Activated T-cell treated with anti-CD3 and anti-CD28 coated beads, Interleukin-2, amount 50 U/mL, for 1 hour (primary cell): Measurements from ENCODE around the gene ZNRF4.
"Not testable (repeated sequence)": the region's sequence is repeated elsewhere in the genome, so short reads cannot be mapped to it uniquely, and the experiment has no call there.

Experiments
- DNase-seq: peaks from one replicate; pipeline ENCODE4 v3.0.0-alpha.2; 2020

ZNRF4 gene

DNA sequence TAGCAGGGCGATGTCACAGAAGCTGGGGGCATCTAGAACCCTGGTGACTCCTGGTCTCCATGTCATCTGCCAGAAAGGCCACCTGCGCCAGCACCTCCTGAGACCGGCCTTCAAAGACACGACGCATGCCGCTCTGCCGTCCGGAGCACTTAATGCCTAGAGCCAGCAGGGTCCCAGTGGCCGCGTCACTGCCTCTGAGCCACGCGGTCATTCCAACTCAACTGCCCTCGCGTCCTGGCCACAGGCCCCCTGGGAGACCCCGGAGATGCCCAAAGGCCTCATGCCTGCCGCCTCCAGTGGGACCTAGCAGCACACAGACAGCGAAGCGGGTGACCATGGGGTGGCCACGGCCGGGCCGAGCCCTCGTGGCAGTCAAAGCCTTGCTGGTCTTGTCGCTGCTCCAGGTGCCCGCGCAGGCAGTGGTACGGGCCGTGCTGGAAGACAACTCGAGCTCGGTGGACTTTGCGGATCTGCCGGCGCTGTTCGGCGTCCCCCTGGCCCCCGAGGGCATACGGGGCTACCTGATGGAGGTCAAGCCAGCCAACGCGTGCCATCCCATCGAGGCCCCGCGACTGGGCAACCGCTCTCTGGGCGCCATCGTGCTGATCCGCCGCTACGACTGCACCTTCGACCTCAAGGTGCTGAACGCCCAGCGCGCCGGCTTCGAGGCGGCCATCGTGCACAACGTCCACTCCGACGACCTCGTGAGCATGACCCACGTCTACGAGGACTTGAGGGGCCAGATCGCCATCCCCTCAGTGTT is at the start of gene ZNRF4:
ZNRF4 (plus strand) TSS at position 51 of the 763 bp plus-strand sequence; CDS start at position 126, 75 bp downstream.
- no peak for DNase-seq

- not testable (repeated sequence) for DNase-seq
Measured at GRCh38 chr19:5406198-5406597, 49.0 kb upstream of the ZNRF4 start.

DNA sequence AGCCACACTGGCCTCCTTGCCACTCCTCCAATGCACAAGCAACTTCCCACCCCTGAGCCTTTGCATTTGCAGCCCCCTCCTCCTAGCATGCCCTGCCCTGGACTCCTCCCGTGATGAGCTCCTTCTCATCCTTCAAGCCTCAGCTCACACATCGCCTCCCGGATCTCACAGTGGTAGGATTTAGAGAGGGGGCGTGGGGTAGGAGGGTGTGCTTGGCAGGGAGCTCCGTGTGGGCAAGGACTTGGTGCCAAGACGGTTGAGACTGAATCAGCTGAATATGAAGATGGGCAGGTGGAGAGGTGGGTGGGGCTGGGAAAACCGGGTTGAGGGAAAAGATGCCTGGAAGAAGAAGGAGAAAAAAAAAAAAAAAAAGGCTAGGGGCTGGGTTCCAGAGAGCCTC is 48.4 kb upstream of the ZNRF4 start:
- no peak for DNase-seq

DNA sequence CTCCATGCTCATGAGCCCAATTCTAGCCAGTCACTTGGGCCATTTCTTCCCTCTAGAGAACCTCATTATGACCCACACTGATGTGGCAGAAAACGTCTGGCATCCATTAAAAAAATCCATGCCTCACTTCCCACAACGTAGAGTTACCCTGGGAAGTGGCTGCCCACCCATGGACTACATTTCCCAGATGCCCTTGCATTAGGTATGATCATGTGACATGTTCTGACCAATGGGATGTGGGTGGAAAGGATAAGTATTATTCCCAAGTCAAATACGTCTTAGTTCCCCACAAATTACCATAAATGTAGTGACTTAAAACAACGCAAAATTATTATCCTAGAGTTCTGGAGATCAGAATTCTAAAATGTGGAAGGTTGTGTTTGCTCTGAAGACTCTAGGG is 47.9 kb upstream of the ZNRF4 start:
- no peak for DNase-seq

- no peak for DNase-seq
Measured at GRCh38 chr19:5417495-5418436, 37.5 kb upstream of the ZNRF4 start.

- DNase-seq, result no peak
Measured at GRCh38 chr19:5418677-5419076, 36.5 kb upstream of the ZNRF4 start.

DNA sequence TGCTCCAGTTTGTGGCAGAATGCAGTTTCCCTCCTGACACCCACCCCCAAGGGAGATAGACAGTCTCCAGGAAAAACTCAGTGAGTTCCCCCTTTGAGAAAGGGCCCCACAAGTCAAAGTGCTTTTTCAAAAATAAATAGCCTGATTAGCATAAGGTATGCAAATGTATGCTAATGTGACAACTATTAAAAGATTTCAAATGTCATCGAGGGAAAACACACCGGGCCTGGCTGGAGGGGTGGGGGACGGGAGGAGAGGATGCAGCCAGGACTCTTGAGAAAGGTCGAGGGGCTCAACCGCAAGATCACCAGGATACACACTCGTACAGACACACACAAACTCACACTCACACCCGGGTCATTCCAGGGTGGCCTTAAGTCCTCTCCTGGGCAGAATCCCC is 34.3 kb upstream of the ZNRF4 start:
- no peak for DNase-seq

GRCh38 chr19:5423567-5424125 is 31.6 kb upstream of the ZNRF4 start:
- no peak for DNase-seq

DNA sequence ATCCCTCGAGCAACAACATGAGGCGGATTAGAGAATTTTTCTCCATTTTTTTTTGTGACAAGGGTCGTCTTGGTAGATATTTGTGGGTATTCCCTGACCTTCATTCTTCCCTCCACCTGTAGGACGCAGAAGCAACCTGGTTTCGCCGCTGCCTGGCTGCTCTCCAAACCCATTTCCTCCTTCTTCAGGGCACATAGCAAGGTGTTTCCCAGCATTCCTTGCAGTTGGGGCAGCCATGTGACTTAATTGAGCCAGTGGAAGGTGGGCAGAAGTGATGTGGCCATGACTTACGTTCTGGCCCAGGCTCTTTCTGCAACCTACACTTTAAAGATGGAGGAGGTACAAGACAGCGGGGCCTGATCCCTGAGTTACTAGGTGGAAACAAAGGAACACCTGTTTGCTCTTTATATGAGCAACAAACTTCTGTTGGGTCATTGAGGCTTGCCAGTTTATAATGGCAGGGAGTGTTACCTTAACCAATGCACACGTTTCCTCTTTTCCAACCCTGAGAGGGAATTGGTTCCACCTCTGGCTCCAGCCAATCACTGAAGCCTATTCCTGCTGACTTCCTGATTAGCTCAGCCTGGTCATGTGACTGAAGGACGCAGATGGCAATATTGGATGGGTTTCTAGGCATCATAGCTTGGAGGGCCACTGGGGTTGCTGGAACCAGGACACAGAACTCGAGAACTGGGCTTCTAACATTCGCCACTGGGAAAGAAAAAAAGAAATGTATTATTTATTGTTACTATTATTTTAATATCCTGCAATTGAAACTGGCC is 30.8 kb upstream of the ZNRF4 start:
- DNase-seq, result no peak

GRCh38 chr19:5425260-5425659 is 30.0 kb upstream of the ZNRF4 start:
- DNase-seq, result no peak

- DNase-seq, result no peak
Measured at GRCh38 chr19:5430237-5430636, 25.0 kb upstream of the ZNRF4 start.

DNA sequence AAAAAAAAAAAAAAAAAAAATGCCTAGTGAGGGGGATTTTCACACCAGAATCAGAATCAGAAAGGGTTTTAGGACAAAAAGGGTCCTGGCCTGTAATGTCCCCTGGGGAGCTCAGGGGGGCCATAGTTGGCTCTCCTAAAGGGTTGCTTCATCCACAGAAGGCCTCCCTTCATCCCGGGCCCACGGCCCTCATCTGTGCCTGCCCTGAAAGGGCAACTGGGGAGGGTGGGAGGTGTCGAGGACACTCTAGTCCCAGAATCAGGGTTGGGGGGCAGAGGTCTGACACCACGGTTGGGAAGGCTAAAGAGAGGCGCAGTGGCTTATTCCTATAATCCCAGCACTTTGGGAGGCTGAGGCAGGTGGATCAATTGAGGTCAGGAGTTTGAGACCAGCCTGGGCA is 22.5 kb upstream of the ZNRF4 start:
- no peak for DNase-seq

DNA sequence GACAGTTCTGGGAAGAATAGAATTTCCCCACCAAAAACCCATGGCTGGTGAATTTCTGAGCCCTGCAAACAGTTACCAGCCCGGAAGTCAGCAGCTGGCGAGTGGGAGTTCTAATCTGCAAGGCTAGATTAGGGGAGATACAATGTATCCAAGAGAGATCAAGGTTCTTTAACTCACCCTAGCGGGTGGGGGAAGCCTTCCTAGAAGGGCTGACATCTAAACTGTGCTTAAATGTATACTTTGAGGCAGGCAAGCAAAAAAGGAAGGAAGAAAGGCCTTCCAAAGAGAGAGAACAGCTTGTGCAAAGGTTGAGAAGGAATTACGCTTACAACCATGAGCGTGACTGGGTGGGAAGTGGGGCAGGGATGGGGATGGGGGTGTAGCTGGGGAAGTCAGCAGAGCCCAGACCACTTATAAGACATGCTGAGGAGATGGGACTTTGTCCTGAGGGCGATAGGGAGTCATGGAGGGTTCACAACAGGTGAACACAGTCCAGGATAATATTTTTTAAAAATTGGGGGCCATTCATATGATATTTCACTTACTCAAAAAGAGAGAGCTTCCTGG is 20.8 kb upstream of the ZNRF4 start:
- no peak for DNase-seq

GRCh38 chr19:5434970-5435641 is 20.1 kb upstream of the ZNRF4 start:
- DNase-seq, result no peak

DNA sequence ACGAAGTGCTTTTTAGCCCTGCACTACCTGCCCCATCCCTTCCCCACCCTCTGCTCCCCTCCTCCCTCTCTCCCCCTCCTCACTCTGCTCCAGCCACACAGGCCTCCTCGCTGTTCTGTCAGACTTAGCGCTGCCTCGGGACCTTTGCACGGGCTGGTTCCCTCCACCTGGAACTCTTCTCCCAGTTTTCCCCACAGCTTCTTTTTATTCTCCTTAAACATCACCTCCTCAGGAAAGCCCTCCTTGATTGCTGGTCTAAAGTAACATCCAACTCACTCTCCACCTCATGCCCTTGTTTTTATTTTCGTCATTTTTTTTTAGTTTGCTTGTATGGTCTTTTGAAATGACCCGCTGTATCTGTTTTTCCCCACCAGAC is 19.6 kb upstream of the ZNRF4 start:
- DNase-seq, result no peak

DNA sequence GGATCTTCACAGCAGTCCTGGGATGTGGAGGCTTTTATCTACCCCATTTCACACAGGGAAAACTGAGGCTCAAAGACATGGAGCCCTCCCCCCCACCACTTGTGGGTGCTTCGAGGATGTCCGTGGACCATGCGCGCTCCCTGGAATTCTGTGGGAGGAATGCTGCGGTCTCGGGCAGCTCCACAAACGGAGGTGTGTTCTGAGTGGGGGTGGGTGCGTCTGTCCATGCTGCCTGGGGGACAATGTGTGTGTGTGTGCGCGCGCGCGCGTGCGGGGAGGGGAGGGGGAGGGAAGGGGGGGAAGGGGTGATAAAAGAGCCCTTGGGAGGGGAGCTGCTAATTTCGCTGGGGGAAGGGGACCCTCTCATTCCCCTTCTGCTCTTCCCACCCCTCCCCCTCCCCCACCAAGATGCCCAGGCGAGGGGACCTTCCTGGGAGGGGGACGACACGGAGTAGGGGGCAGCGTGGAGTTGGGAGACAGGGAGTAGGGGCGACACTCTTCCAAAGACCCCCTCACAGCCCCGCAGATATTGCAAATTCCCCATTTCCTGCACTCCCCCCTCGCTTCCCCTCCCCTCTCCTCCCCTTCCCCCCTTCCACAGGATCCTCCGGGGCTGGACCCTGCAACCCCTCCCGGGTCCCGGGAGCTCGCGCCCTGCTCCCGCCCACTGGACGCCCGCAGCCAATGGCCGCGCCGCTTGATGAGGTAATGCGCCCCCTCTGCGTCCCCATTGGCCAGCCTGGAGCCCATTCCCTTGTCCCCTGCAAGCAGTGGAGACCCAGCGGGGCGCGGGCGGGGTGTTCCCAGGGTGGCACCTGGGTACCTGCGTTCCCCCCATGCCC is 18.9 kb upstream of the ZNRF4 start:
- no peak for DNase-seq

DNA sequence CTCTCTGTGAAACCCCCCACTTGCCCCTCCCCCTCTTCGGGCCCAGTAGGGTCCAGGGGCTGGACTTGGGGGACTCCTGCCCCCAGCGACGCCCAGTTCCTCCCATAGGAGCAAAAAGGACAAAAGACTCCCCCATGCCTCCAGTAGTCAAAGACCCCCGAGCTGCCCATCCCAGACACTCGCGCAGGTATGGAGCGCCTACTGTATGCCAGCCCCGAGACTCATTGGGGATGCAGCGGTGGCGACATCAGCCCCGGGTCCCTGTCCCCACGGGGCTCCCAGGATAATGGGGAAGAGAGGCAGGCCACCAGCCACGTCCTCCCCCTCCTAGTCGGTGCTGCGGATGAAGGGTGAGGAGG is 18.3 kb upstream of the ZNRF4 start:
- no peak for DNase-seq

DNA sequence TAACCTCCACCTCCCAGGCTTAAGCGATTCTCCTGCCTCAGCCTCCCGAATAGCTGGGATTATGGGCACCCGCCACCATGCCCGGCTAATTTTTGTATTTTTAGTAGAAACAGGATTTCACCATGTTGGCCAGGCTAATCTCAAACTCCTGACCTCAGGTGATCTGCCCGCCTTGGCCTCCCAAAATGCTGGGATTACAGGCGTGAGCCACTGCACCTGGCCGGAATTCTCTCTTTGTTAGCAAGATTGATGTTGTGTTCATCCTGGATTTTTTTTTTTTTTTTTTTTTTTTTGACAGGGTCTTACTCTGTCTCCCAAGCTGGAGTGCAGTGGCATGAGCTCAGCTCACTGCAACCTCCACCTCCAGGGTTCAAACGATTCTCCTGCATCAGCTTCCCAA is 16.5 kb upstream of the ZNRF4 start:
- not testable (repeated sequence) for DNase-seq

GRCh38 chr19:5439452-5439851 is 15.8 kb upstream of the ZNRF4 start:
- DNase-seq, result no peak

GRCh38 chr19:5440299-5440698 is 14.9 kb upstream of the ZNRF4 start:
- no peak for DNase-seq

- DNase-seq, result no peak
Measured at GRCh38 chr19:5443723-5444122, 11.5 kb upstream of the ZNRF4 start.
